Stimulated activated CD8-positive, alpha-beta memory T cell treated with anti-CD3 and anti-CD28 coated beads, Interleukin-15, amount 100 ng/mL, for 4 hours (primary cell): ENCODE measurements around the gene CCNDBP1.
"Not testable (repeated sequence)": the region's sequence is repeated elsewhere in the genome, so short reads cannot be mapped to it uniquely, and the experiment has no call there.

ENCODE experiments used
- DNase-seq, 2 donors: peaks; one replicate each; pipeline ENCODE4 v3.0.0-alpha.2; 2020; ENCODE audit warnings: low read depth in 2 of 2

CCNDBP1 gene

DNA sequence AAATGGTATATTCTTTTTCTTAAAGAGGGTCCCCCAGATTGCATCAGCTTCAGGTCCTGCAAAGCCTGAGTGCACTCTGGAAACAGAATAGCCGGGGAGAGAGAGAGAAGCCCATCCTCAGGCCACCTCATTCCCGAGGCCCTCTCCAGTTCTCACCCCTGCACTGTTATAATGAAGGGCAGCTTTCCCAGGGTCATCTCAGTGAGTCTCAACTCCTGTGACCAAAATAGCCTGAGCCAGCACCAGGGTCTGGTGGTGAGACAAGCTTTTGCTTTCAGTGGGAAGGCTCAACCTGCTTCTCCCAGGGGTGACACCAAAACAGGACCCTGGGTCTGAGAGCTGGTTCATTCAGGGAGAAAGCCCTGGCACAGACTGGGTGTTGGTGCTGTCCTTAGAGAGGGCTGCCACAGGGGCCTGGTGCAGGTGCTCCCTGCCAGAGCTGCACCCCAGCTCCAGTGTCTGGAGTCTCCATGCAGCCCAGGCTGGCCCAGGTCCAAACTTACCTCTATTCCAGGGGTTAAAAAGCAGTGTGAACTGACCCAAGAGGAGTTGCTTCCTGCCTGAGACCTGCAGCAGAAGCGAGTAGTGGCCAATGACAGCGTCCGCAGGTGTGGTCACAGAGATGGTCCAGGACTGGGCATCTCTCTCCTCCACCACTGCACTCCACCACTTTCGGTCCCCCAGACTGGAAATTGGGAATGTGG, 29.5 kb downstream of the CCNDBP1 start:
- no peak for DNase-seq

DNA sequence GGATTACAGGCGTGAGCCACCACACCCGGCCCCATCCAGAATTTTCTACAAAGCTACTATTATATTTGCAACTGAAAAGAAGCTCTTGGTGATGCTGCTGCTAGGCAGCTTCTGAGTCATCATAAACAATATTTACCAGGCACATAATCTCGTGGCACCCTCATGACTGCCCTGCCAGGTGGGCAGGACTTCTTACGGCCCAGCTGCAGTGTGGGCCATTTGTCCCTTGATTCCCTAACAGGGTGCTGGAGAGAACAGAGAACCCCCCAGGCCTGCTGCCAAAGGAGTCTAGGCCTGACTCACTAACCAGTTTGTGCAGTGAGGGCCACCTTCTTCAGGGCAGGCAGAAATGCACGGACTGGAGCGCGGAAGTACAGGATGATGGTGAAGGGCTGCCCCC, 30.8 kb downstream of the CCNDBP1 start:
- DNase-seq = no peak

DNA sequence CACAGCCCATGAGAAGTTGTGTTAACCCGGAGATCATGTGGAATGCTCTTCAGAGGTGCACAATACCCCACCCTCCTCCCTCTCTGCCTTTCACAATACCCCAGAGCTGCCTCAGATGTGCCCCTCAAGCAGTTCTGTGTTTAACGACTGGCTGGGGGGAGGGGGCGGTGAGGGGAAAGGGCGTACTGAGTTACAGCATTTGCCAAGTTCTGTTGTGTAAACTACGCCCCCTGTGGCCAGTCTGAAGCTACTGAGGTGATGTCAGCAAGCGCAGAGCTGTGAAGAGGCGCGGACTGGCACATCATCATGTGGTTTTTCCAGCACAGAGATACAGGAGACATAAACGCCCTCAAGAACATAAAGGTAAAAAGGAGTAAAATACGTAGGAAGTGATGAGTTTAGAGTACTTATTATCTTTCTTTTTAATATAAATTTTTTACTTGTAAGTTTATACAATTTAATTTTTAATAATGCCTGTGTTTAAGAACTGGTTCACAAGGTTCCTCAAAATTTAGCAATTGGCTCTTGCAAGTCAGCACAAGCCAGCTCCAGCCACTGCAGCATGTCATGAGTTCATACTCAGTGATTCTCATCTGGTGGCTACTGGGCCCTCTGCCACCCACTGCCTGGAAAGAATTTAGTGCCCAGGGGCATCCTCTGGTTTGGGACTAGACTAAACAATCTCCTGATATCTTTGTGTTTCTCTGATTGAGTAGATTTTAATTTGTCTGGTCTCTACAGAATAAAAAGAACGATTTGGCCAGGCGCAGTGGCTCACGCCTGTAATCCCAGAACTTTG, 33.9 kb downstream of the CCNDBP1 start:
- DNase-seq = no peak

DNA sequence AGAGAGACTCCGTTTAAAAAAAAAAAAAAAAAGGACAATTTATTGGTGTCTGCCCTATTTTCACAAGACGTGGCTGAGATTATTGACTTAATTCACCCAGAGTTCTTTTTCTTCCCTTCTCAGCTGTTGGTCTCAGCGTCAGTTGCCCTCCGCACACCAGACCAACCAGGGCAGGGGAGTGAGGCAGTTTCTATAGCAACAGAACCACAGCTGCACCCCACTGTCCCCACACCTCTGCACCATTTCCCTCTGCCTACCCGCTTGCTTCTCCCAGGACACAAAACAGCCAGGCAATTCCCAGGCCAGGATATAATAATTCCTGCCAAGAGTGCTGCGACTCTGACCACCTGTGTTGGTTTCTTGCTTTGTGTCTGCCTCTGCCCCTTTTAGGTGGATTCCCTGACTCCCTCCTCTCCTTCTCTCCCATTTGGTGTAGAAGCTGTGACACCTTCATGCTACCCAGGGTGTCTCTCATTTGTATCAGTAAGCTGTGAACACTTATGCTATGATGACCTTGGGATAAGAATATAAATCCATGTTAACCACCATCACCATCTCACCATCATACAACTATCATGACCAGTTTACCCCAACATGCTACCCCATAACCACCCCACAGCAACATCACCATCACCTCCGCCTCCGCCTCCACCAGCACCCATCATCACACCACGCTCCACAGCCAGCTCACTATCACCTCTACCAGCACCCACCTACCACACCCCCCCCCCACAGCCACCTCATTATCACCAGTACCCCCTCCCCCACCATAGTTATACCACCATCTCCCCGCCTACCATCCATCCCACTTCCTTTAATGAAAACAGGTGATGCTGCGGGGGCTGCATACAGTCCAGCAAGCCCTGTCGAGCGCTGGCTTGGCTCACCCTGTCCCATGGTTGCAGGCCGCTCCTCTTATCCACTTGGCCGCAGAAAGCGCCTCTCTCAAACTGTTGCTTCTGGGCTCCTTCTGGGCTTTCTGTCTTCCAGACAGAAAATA, 35.0 kb downstream of the CCNDBP1 start:
- no peak for DNase-seq

DNA sequence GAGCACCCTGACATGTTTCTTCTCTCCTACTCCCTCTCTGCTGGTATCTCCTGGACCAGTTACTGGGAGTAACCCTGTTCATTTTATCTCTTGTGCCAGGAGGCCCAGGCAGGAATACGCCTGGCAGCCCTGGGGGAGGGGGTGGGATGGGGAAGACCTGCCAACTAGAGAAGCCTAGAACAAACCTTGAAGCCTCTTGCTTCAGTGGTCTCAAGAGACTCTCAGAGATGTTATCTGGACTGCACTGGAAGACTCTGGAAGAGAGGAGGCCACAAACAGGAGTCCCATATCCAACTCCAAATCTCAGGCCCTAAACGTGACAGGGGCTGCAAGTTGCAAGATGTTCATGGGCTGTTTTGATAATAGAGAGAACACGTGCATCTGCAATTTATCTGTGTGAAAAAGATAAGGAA, 35.8 kb downstream of the CCNDBP1 start, which contains the start of gene EPB42:
Gene EPB42, minus strand, starts transcription at position 28 of the 413 bp plus-strand sequence. CDS start 193 bp downstream, outside the sequence.
- no peak for DNase-seq

DNA sequence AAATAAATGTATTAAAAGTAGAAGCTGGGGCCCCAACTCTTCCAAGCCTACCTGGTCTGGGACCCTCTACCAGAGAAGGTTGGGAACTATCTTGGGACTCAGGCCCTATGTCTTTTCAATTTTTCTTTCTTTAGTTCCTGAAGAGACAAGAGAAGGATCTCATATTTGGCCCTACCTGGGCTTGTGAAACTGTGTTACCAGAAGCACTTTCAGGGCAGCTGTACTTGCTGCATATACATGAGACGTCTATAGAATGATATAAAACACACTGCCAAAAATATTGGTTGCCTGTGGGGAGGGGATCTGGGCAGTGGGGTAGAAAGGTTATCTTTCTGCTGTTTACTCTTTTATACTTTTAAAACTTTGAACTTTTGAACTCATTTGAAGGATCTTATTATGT, 36.2 kb downstream of the CCNDBP1 start:
- no peak for DNase-seq

DNA sequence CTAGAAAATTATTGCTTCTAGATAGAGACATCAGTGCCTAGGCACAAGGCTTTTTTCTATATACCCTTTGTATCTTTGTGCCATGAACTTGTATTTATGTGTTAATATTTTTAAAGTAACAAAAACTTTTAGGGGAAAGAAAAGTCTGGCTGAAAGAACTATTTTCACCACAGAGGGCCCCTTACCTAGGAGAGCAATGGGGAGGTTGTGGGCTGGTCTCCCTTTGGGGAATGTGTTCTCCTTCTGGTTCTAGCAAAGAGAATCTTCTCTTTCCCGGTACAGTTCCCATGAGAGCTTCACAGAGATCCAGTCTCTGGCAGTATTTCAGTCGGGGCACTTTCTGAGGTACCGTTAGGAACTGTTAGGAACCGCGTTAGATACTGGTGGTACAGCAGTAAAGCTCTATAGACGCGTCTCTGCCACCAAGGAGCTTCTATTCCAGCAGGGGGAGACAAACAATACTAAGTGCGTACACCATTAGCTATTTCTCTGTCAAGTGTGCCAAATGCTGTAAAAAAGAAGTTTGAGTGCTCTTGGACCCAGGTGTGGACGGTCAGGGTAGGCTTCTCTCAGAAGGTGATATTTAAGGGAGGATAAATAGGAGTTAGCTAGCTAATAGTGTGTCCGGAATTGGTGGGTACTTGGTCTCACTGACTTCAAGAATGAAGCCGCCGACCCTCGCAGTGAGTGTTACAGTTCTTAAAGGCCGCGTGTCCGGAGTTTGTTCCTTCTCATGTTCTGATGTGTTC, 40.2 kb downstream of the CCNDBP1 start:
- DNase-seq = peak in 1 of 2 donors; percentile 6

DNA sequence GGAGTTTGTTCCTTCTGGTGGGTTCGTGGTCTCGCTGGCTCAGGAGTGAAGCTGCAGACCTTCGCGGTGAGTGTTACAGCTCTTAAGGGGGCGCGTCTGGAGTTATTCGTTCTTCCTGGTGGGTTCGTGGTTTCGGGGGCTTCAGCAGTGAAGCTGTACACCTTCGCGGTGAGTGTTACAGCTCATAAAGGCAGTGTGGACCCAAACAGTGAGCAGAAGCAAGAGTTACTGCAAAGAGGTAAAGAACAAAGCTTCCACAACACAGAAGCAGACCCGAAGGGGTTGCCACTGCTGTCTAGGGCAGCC, 40.7 kb downstream of the CCNDBP1 start:
- not testable (repeated sequence) for DNase-seq

DNA sequence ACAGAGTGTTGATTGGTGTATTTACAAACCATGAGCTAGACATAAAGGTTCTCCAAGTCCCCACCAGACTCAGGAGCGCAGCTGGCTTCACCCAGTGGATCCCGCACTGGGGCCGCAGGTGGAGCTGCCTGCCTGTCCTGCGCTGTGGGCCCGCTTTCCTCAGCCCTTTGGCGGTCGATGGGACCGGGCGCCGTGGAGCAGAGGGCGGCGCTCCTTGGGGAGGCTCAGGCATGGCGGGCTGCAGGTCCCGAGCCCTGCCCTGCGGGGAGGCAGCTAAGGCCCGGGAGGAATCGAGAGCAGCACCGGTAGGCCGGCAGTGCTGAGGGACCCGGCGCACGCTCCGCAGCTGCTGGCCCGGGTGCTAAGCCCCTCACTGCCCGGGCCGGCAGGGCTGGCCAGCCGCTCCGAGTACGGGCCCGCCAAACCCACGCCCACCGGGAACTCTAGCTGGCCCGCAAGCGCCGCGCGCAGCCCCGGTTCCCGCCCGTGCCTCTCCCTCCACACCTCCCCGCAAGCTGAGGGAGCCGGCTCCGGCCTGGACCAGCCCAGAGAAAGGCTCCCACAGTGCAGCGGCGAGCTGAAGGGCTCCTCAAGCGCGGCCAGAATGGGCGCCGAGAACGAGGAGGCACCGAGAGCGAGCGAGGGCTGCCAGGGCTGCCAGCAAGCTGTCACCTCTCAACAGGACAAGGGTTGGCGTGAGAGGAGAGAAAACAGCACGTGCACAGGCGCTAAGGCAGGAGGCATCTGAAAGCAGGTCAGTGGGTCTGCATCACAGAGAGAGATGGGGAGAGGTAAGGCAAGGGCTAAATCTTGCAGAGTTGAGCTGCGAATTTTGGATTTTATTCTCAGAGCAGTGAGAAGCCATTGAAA, 41.5 kb downstream of the CCNDBP1 start:
- DNase-seq = no peak

DNA sequence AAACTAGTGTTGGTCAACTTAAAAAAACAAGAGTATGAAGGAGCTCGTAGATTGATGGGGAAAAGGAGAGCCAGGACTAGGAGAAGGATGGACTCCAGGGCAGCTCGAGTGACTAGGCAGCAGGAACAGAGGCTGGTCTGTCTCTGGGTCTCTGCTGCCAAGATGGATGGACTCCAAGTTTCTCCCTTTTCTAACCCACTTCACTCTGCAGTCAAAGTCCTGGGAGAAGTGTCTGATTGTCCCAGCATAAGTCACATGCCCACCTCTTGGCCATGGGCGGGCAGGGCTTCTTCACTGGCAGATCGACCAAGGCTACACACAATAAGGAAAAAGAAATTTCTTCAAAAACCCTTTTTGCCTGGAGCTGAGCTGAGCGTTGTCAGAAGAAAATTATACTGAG, 44.8 kb downstream of the CCNDBP1 start:
- DNase-seq = no peak

DNA sequence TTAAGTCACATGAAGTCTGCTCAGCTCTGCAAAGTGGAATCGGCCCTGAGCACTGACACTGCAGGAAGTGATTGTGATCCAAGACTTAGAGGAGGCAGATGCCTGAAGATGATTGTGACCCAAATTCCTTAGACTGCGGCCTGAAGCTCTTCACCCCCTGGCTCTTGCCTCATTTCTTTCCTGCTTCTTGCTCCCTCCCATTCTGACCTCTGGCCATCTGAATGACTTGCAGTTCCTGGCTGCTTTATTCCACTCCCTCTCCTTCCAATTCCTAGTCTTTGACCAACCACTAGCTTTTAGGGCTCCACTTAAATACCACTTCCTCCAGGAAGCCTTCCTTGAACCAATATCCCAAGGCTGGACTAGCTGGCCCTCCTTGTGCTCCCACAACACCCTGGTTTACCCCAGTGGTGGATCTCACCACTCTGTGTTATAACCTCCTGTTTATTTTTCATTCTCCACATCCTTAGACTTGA, 45.5 kb downstream of the CCNDBP1 start:
- no peak for DNase-seq

DNA sequence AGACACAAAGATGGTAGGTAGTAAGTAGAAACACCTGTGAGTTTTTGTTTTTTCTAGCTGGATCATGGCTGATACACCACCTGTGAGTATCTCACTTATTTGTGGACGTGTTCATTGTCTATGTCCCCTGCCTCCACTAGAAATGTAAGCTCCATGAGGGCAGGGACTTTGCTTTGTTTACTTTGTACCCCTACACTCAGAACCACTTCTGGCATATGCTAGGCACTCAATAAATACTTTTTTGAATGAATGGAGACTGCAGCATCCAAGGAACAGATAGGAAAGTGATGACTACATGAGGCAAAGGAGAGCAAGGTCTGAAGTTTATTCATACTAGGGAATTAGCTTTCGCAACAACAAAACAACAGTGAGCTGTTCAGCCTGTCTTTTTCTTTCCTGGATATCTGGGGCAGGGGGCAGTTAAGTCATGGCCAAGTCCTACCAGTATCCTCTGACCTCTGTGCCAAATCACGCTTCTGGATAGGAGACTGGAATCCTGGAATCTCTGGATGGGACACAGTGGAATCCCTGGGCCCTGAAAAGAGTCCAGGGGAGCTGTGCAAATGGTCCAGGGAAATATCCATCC, 47.2 kb downstream of the CCNDBP1 start:
- DNase-seq = no peak

DNA sequence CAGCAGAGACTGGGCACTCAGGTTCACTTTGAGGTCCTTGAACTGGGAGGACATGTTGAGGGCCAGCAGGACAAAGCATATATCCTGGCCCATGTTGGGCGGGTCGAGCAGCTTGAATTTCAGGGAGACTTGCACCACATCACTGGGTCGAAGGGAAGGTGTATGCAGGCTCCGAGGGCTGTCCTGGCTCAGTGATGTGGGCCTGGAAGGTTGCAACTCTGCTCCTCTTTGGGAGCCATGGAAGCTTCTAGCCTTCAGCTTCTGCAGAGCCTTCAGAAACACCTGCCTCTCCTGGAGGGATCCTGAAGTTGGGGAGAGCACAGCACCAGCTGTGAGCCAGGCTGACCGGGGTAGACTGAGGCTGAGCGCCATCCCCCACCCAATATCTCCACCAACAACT, 50.3 kb downstream of the CCNDBP1 start:
- no peak for DNase-seq

DNA sequence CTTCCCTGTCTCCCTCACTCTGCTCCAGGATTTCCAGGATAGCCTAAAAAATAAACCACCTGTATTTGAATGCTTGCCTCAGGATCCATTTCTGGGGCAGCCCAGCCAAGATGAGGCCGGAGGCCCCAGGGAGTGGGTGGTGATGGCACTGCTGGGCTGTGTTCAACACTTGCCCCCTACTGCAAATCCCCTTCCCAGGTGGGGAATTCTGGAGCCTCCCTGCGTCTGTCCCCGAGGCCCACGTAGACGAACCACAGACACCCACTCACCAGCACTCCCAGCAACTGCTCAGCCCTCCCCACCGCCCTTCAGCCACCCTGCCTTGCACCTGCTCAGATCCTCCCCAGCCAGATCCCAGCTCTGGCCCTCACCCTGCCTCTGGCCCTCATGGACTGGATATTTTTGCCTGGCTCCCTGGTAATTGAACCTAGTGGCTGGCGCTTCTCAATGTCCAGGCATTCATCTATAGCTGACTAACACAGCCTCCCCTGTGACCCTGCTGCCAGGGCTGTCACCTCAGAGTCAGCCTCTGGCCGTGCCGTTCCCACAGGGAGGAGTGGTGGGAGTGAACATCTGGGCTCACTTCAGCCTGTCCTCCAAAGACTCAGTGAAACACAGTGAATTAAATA, 52.8 kb downstream of the CCNDBP1 start:
- no peak for DNase-seq

DNA sequence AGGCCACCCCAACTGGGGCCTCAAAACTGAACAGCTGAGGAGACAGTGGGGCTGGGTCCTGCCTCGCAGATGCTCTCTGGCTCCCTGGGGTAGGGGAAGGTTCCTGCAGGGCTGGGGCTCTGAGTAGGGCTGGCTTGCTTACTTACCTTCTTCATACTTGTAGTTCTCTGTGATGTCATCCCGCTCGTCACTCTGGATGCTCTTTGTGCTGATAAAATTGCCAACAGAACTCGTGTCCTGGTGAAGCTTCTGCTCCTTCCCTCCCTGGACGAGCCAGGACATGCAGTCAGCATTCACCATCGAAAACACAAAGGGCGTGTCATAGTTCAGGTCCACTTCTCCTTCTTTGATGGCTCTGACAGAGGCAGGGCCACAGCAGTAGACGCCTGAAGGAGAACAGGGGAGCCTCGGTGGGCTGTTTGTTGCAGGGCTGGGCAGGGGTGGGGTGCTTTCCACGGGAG, 53.5 kb downstream of the CCNDBP1 start:
- DNase-seq = no peak

DNA sequence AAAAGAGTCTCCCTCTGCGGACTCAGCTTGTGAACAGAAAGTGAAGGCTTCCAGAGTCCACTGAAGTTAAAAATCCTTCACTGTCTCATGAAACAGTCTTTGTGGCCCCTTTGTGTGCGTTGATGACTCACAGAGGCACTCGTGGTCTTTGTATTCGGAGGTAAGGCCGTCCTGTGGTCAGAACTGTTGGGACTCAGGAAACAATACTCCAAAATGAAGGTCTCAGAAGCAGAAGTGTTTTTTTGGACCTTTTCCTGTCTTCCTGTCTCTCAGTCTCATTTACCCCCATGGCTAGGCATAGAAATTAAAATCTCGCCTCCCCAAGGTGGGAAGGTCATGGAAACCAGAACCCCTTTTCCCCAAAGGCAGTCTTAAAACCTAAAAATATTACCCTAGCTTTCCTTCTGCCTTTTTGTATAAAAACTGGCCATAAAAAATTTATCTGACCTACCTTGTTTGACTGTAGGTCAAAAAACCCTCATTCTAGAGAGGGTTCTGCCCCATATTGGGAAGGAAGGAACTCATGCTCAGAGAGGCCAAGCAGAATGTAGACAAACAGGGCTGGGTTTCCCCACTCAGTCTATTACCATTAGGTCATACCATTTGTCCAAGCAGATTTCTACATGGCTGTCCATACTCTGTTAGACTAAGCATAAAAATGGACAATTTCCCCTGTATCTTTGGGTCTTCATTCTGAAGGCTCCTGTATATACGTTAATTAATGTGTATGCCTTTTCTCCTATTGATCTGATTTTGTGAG, 54.7 kb downstream of the CCNDBP1 start:
- DNase-seq = no peak

DNA sequence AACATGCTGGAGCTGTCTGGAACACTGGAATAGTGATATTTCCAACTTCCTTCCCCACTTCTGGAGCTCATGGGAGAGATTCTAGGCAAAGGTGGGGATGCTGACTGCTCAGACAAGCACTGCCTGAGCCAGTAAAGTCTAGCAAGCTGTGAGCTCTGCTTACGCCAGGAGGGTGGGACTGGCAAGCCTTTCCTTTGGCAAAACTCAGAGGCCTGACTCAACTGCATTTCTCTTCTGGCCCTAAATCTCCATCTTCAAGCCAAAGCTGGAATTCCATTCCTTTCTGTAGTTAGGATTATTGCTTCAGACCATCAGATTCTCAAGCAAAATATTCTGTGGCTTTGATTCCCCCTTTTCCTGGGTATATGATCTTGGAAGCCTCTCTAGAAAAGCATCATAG, 55.9 kb downstream of the CCNDBP1 start:
- DNase-seq = no peak

DNA sequence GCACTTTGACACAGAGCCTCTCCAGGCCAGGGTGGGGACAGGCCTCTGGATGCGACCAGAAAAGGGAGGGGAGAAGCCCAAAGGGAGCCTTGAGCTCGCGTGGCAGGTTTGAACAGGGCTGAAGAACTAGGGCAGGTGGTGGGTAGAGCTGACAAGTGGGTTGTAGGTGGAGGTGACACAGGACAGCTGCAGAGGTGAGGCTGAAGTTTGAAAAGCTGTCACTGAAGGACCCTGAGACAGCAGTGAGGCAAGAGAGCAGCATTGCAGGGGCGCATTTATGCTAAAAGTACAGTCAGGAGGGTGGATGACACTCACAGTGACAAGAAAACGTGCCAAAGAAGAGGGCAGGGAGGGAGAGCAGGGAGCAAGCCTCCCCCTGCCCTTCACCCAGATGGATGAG, 57.4 kb downstream of the CCNDBP1 start:
- no peak for DNase-seq
